Measurements from ENCODE around the gene ALG9.

DNA sequence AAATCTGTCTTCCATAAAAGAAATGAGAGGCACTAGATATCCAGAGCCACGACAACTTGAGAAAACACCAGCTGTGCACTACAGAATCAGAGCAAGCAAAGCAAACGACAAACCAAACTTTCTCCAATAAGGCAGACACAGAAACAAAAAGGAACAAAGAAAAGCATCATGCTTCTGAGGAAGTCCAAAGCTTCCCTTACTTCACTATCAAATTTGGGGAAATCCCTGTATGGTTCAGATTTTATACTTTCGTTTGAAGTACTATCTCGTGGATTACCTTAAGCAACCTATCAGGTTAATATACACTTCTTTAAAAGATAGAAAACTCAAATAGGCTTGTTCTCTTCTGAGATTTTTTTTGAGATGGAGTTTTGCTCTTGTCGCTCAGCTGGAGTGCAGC, 27.7 kb downstream of the ALG9 start:
- TF ChIP-seq, protein P1, sequence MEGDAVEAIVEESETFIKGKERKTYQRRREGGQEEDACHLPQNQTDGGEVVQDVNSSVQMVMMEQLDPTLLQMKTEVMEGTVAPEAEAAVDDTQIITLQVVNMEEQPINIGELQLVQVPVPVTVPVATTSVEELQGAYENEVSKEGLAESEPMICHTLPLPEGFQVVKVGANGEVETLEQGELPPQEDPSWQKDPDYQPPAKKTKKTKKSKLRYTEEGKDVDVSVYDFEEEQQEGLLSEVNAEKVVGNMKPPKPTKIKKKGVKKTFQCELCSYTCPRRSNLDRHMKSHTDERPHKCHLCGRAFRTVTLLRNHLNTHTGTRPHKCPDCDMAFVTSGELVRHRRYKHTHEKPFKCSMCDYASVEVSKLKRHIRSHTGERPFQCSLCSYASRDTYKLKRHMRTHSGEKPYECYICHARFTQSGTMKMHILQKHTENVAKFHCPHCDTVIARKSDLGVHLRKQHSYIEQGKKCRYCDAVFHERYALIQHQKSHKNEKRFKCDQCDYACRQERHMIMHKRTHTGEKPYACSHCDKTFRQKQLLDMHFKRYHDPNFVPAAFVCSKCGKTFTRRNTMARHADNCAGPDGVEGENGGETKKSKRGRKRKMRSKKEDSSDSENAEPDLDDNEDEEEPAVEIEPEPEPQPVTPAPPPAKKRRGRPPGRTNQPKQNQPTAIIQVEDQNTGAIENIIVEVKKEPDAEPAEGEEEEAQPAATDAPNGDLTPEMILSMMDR (IDR thresholded peaks at IDR 0.05): no peak
- no peak for TF ChIP-seq POLR2A (IDR thresholded peaks at IDR 0.05)

Data from body of pancreas (tissue), 4 donors.